ENCODE data around the gene MTA1. TPM values are rescaled to one million over a fixed set of nuclear protein-coding genes. Genes with fewer than 3 reads are reported as not detected.

Gene MTA1
- total and polyA plus RNA-seq, 7 donors, result 22.6 to 48.6 (median 41.1) TPM

DNA sequence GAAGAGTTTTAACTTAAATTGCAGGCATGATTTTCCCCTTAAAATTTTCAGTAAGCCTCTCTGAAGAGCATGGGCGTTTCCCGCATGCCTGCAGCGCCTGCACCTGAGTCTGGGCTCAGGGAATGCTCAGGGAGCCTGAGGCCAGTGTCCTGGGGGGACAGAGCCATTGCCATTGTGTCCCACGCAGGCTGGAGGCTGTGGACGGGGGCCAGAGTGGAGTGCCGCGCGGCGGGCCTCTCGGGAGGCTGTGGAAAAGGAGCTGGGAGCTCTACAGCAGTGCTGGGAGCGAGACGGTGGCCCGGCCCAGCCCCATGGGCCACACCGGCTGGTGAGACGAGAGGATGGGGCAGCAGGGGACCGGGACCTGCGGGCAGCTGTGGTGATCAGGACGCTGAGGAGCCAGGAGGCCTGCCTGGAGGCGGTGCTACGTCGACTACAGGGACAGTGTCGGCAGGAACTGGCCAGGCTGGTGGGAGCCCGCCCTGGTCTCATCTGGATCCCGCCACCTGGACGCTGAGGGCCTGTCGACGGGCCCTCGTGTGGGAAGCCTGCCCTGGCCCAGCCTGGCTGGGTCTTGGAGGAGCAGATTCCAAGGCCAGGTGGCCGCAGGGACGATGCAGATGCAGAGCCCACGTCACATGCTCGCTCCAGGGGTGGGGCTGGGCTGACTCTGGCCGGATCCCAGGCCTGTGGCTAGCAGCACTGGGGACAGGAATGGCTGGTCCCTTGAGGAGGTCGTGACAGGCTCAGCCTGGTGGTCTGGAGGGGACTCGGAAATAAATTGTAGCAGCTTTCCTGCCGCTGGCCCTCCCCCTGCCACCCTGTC is 79.0 kb downstream of the MTA1 start:
- H3K4me3 ChIP-seq, result no peak overlapping the region
- WGBS, 3 donors, result 74 to 83% (median 79%) methylated on average over 34 to 36 of the region's 36 CpGs
- intact Hi-C loops (cut with DNase I), result loop anchor here in 1 of 2 donors (10.0 kb wide), 1 partner anchor 814 kb away; the partner anchor contains the start of gene INF2
- TF ChIP-seq, protein P1, sequence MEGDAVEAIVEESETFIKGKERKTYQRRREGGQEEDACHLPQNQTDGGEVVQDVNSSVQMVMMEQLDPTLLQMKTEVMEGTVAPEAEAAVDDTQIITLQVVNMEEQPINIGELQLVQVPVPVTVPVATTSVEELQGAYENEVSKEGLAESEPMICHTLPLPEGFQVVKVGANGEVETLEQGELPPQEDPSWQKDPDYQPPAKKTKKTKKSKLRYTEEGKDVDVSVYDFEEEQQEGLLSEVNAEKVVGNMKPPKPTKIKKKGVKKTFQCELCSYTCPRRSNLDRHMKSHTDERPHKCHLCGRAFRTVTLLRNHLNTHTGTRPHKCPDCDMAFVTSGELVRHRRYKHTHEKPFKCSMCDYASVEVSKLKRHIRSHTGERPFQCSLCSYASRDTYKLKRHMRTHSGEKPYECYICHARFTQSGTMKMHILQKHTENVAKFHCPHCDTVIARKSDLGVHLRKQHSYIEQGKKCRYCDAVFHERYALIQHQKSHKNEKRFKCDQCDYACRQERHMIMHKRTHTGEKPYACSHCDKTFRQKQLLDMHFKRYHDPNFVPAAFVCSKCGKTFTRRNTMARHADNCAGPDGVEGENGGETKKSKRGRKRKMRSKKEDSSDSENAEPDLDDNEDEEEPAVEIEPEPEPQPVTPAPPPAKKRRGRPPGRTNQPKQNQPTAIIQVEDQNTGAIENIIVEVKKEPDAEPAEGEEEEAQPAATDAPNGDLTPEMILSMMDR (IDR thresholded peaks at IDR 0.05), result no peak
- H3K27me3 ChIP-seq (ENCODE audit: insufficient read depth in 3 of 3, low read length in 2 of 3), result no peaks in the 10 kb centered on the region
- H3K4me1 ChIP-seq, result peaks cover 13% of the 10 kb centered on the region
- H3K9me3 ChIP-seq, result no peaks in the 10 kb centered on the region
- ATAC-seq (no peak), DNase-seq (peak in 1 of 2 donors; percentile 42)
- H3K27ac ChIP-seq, result no peak overlapping the region
- no peaks in the 10 kb centered on the region for H3K36me3 ChIP-seq (ENCODE audit: insufficient read depth in 1 of 2, low read depth in 1 of 2)

DNA sequence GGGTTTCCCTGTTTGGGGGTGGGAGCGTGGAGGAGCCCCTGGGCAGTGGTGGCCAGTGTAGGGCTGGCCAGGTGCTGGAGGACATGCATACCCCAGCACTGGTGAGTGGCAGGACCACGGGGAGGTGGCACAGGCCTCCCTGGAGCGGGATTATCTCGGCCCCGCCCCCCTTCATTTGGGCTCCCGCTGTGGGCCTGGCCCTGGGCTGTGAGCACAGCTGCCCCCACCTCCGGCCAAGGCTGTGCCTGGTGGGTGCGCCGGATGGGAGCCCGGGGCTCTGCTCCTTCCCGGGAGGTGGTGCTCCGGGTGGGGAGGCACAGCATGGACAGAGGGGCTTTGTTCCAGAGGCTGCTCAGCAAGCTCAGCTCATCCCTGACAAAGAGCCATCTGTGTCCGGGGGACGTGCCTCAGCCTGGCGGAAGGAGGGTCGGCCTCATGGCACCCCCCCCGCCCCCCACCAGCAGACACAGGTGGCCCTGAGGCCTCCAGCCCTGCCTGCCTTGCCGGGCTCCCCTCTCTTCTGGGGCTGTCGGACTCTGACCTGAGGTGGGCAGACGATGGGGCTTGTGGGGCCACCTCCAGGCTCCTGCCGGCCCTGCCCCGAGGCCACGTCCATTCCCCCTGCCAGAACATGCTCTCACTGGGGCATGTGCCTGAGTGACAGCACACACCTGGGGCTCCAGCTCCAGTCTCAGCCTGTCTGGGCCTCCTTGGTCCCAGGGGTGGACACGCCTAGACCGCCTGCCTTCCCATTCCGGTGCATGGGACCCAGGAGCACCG is 79.8 kb downstream of the MTA1 start:
- intact Hi-C loops (cut with DNase I), result loop anchor here in 1 of 2 donors (10.0 kb wide), 1 partner anchor 815 kb away; the partner anchor contains the start of gene INF2
- WGBS, 3 donors, result 64 to 75% (median 68%) methylated on average over 16 to 27 of the region's 27 CpGs
- Histone ChIP-seq H3K27ac (no peak overlapping the region), H3K27me3 (ENCODE audit: insufficient read depth in 3 of 3, low read length in 2 of 3) (no peaks in the 10 kb centered on the region), H3K9me3 (no peaks in the 10 kb centered on the region), H3K4me1 (peaks cover 13% of the 10 kb centered on the region), H3K36me3 (ENCODE audit: insufficient read depth in 1 of 2, low read depth in 1 of 2) (no peaks in the 10 kb centered on the region), H3K4me3 (no peak overlapping the region)
- ATAC-seq (no peak), DNase-seq (peak in 1 of 2 donors; percentile 48)
- TF ChIP-seq, protein P1 (IDR thresholded peaks at IDR 0.05), result no peak

DNA sequence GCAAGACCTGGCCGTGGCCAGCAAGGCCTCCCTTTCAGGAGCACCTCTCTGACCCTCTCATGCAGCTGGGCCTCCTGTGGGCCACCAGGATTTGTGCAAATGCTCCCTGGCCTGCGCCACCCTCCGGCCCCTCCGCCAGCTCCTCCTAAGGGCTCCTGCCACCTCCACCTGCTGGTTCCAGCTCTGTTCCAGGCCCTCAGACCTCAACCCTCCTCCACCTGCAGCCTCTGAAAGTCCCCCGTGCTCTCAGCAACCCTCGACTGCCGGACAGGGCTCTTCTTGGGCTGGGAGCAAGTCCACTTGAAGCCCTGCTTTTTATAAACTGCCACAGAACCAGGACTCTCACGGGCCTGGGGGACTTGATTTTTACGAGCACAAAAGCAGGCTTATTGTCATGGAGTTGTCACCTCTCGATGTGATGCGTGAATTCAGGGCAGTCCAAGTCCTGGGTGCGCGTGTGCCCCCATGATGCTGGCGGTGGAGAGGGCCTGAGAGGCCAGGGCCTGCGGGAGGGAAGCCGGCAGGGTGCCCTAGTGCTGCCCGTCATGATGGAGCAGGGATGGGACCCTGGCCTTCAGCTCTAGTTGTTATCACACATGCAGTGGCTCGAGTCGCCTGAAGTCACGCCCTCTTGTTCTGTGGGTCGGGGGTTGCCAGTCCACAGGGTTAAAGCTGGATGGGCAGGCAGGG is 80.6 kb downstream of the MTA1 start:
- H3K27me3 ChIP-seq (ENCODE audit: insufficient read depth in 3 of 3, low read length in 2 of 3), result no peaks in the 10 kb centered on the region
- TF ChIP-seq, protein P1 (IDR thresholded peaks at IDR 0.05), result no peak
- no peak overlapping the region for H3K4me3 ChIP-seq
- peaks cover 11% of the 10 kb centered on the region for H3K4me1 ChIP-seq
- H3K27ac ChIP-seq, result no peak overlapping the region
- ATAC-seq (no peak), DNase-seq (peak in 1 of 2 donors; percentile 47)
- H3K36me3 ChIP-seq (ENCODE audit: insufficient read depth in 1 of 2, low read depth in 1 of 2), result no peaks in the 10 kb centered on the region
- intact Hi-C loops (cut with DNase I), result no loop called here
- WGBS, 3 donors, result 76 to 92% (median 88%) methylated on average over 17 to 21 of the region's 21 CpGs
- H3K9me3 ChIP-seq, result no peaks in the 10 kb centered on the region

DNA sequence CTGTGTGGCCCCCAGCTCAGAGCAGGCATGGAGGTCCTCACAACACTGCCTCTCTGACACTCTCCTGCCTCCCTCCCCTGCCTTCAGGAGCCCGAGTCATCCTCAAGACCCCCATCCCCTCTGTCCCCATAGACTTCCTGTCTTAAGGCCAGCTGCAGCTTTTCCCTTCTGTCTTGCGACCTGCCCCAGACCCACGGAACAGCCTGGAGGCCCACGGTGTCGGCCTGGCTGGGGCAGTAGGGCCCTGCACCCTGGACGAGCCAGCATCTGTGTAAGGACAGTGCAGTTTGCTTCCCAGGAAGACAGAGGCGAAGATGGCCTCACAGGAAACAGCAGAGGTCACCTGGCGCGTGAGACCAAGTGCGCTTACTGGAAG is 81.1 kb downstream of the MTA1 start:
- Histone ChIP-seq H3K36me3 (ENCODE audit: insufficient read depth in 1 of 2, low read depth in 1 of 2) (no peaks in the 10 kb centered on the region), H3K27me3 (ENCODE audit: insufficient read depth in 3 of 3, low read length in 2 of 3) (no peaks in the 10 kb centered on the region), H3K27ac (no peak overlapping the region), H3K4me1 (peaks cover 6% of the 10 kb centered on the region), H3K9me3 (no peaks in the 10 kb centered on the region), H3K4me3 (no peak overlapping the region)
- ATAC-seq (no peak), DNase-seq (peak in 1 of 2 donors; percentile 49)
- TF ChIP-seq, protein P1 (IDR thresholded peaks at IDR 0.05), result no peak
- 70 to 82% (median 75%) methylated on average over 10 of the region's 10 CpGs for WGBS, 3 donors
- intact Hi-C loops (cut with DNase I), result no loop called here

Measured in psoas muscle (tissue), 8 donors.